HG02678 (cell line): ENCODE results near the gene TSPAN4.

Experiments used
- ATAC-seq: cut with Tn5 transposase; IDR thresholded peaks from one replicate; pipeline ENCODE4 v1.9.1; 2021; ENCODE audit warnings: mild to moderate bottlenecking, moderate library complexity; ENCODE audit not compliant: unreplicated experiment

Gene TSPAN4

DNA sequence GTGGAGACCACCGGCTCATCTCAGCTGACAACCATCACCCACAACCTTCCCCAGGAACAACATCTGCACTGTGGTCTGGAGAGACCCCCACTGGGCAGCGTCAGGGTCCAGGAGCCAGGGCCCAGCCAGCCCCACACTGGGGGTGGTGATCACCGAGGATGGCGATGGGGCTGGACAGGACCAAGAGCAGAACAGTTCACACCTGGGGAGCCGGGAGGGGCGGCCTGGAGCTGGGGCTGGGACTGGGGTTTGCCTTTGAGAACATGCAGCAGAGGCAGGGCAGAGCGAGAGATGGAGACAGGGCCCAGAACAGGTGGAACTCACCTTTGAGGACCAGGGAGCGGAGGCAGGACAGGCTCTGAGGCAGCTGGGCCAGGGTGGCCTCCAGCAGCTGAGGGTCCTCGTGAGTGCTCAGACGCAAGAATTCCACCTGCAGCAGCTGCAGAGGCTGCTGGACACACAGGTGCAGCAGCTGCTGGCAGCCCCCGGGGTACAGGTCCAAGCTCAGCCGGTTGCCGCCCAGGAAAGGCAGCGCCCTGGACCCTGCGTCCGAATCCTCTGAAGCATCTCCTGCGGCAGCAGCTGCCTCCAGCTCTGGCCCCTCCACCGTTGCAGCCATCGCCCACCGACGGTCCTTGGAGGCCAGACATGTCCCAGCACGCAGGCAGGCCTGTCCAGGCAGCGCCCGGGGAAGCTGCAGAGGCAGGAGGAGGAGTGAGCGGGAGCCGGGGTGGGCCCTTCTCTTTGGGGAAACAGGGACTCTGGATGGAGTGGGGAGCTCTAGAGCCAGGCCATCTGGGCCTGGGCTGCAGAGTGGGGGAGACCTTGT is 38.7 kb upstream of the TSPAN4 start:
- no peak for ATAC-seq

DNA sequence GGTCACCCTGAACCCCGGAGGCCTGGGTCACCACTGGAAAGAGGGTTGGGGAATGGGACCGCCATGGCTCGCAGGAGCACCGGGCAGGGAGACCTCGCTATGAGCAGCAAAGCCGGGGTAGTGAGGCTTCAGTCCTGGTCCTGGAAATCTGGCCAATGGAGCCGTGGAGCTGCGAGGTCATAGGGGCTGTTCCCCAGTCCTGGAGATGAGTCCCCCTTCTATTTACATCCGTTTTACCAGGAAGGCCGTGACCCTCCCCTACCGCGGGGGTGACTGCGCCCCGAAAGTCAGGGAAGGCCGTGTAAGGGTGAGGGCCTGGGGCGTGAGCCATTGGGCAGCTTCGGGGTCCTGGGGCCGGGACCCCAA is 38.1 kb upstream of the TSPAN4 start:
- ATAC-seq = no peak

DNA sequence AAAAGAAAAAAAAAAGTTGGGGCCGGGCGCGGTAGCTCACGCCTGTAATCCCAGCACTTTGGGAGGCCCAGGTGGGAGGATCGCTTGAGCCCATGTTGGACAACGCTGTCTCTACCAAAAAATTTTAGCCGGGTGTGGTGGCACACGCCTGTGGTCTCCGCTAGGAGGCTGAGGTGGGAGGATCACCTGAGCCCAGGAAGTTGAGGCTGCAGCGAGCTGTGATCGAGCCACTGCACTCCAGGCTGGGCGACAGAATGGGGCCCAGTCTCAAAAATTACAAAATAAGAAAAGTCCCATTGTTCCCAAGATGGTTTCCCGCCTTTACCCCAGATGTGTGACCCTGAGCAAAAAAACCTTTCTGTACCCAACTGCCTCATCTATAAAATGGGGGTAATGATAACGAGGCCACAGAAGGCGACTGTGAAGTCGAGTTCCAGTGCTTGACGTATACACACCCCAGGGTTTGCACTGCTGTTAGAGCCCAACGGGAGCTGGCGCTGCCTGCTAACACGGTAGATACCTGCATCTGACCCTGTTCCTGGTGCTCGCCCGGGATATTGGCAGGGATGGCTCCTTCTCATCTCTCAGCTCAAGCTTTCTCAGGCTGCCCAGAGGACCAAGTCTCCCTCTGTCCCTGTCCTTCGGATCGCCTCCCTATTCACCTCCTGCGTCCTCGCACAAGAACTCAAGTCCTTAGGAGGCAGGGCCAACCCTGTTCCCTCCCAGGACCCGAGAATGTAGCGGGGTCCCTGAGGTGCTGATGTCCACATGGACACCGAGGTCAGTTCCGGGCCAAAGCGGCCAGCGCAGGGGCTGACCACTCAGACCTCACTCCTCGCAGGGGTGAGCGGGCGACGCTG is 34.0 kb upstream of the TSPAN4 start:
- ATAC-seq = no peak

DNA sequence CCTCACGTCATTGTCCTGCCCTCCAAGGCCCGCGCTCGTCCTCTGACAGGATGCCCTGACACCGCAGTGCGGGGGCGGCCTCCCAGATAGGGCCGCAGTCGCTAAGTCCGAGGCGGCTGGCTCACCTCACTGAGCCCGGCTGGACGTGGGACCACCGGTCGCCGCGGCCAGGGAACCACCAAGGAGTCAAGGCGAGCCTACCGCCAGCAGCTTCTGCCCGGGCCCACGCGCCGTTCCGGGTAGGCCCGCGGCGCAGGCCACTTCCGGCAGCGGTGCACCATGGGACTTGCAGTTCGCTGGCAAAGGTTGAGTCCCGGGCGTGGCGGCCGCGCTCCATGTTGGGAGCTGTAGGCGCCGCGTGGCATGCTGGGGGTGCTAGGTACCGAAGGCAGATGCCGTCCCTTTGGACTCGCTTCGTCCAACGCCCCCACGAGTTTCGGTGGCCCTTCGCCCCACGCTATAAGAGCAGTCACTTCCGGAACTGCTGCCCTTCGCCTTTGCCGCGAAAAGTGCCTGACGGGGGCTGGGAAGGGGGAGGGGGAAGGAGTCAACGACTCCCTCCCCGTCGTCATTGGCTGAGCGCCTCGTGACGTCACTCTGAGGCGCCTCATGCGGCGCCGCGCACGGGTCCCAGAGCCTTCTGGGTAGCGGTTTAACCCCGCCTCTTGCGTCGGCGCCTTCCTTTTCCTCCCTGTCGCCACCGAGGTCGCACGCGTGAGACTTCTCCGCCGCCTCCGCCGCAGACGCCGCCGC is 33.2 kb upstream of the TSPAN4 start, which contains the start of gene RPLP2:
RPLP2 (plus strand) TSS at position 681 of the 753 bp plus-strand sequence. CDS start 268 bp downstream, outside the sequence.
- peak; percentile 76 for ATAC-seq

DNA sequence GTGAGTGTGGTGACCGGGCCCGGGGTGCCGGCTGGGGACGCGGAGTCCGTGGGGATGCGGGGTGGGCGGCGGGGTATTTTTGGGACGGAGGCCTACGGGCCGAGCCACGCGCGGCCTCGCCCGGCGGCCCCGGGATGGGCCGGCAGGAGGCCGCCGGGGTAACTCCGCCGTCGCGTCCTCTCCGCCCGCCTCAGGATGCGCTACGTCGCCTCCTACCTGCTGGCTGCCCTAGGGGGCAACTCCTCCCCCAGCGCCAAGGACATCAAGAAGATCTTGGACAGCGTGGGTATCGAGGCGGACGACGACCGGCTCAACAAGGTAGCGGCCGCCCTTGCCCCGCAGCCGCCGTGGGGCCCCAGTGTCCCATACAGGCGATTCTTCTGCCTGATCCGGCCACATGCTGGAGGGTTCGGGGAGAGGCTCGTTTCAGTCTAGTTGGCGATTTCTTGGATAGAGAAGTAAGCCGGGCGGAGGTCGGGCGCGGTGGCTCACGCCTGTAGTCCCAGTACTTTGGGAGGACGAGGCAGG is 32.5 kb upstream of the TSPAN4 start:
- ATAC-seq = no peak

GRCh38 chr11:811446-812245 is 31.0 kb upstream of the TSPAN4 start:
- ATAC-seq = no peak

GRCh38 chr11:812390-812789 is 30.3 kb upstream of the TSPAN4 start:
- ATAC-seq = no peak

- ATAC-seq = no peak
Measured at GRCh38 chr11:813072-813455, 29.6 kb upstream of the TSPAN4 start.

GRCh38 chr11:813456-814096 is 29.1 kb upstream of the TSPAN4 start:
- no peak for ATAC-seq

GRCh38 chr11:815675-816432 is 26.8 kb upstream of the TSPAN4 start:
- ATAC-seq = no peak

DNA sequence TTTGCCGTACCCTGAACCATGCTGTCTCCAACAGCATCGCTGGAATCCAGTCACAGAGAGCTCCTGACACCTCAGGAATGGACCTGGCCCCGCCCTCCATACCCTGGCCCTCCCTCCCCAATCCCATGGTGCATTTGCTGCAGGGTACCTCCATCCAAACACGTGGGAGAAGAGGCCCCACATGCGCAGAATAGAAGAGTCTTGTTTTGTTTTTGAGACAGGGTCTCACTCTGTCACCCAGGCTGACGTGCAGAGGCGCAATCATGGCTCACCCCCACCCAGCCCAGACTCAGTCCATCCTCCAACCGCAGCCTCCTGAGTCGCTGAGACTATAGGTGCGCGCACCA is 26.2 kb upstream of the TSPAN4 start:
- no peak for ATAC-seq

GRCh38 chr11:818396-819128 is 24.1 kb upstream of the TSPAN4 start, which contains the start of gene PNPLA2:
TSS of gene PNPLA2 (plus strand) at chr11:818914. CDS start at chr11:819719, 805 bp downstream.
- ATAC-seq = no peak

DNA sequence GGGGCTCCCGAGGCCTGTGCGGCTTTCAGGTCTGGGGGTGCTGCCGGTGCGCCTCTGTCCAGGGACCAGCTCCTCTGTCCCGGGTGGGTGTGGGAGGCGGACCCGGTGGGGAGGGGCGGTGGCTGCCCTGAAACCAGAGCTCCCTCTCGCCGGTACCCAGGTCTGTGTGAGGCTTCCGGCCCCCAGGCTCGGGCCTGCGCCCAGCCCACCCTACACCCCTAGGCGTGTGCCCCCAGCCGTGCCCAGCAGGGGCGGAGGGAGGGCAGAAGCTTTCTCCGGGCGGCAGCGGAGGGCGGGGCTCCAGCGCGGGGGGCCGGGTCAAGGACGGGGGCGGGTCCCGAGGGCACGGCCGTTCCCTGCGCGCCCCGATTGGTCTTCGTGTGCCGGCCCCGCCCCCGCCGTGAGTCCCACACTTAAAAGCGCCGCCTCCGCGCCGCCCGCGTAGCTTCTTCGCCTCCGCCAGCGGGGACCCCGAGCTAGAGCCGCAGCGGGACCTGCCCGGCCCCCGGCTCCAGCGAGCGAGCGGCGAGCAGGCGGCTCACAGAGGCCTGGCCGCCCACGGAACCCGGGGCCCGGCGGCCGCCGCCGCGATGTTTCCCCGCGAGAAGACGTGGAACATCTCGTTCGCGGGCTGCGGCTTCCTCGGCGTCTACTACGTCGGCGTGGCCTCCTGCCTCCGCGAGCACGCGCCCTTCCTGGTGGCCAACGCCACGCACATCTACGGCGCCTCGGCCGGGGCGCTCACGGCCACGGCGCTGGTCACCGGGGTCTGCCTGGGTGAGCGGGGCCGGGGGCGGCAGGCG is 23.3 kb upstream of the TSPAN4 start:
- peak; percentile 70 for ATAC-seq

- ATAC-seq = peak; percentile 70
Measured at GRCh38 chr11:819943-820649, 22.6 kb upstream of the TSPAN4 start.

GRCh38 chr11:820655-821511 is 21.8 kb upstream of the TSPAN4 start:
- ATAC-seq = no peak
